ENCODE measurements around the gene ALX4. TPM values are rescaled to one million over a fixed set of nuclear protein-coding genes. Genes with fewer than 3 reads are reported as not detected.

ALX4 gene
- total RNA-seq, 2 experiments from 2014 or later = not detected

DNA sequence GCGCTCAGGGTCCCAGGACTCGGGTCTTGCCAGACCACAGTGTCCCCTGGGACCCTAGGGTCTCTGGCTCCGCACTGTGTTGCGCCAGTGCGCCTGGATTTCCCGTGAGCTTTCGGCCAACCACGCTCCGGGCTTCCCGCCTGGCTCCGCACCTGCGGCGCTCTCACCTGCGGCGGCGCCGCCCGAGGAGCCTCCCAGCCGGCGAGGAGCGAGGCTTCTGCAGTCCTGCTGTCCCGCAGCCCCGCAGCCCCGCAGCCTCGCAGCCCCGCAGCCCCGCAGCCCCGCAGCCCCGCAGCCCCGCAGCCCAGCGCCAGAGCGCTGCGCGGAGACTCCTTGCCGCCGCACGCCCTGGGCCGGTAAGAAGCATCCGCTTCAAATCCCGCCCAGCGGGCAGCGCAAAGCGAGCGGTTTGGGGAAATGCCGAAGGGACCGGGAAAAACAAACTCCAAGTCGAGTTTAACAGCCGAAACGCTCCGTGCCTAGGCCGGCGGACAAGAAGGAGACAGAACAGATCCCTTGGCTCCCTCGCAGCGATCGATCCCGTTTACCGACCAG is 939 bp downstream of the ALX4 start:
- no peaks in the 10 kb centered on the region for H3K79me2 ChIP-seq (ENCODE audit: insufficient read depth, low read depth, low read length)
- H3K4me2 ChIP-seq (ENCODE audit: low read length) = no peak overlapping the region
- ChIA-PET CTCF (ENCODE audit: unreplicated experiment) (no interaction called here), POLR2A (no interaction called here)
- TF ChIP-seq, protein P1, sequence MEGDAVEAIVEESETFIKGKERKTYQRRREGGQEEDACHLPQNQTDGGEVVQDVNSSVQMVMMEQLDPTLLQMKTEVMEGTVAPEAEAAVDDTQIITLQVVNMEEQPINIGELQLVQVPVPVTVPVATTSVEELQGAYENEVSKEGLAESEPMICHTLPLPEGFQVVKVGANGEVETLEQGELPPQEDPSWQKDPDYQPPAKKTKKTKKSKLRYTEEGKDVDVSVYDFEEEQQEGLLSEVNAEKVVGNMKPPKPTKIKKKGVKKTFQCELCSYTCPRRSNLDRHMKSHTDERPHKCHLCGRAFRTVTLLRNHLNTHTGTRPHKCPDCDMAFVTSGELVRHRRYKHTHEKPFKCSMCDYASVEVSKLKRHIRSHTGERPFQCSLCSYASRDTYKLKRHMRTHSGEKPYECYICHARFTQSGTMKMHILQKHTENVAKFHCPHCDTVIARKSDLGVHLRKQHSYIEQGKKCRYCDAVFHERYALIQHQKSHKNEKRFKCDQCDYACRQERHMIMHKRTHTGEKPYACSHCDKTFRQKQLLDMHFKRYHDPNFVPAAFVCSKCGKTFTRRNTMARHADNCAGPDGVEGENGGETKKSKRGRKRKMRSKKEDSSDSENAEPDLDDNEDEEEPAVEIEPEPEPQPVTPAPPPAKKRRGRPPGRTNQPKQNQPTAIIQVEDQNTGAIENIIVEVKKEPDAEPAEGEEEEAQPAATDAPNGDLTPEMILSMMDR (conservative IDR thresholded peaks at IDR 0.05; ENCODE audit: low read length) = no peak
- no peak for TF ChIP-seq EZH2phosphoT487 (IDR thresholded peaks at IDR 0.05; ENCODE audit: borderline replicate concordance, low read depth, low read length)
- intact Hi-C loops (cut with micrococcal nuclease; ENCODE audit: unreplicated experiment) = no loop called here
- no peak overlapping the region for H2AFZ ChIP-seq (ENCODE audit: low read length)
- DNase-seq (ENCODE audit: low spot score) = no peak
- no TSS peak for BruUV-seq (replicated peaks)
- H3K36me3 ChIP-seq (ENCODE audit: insufficient read depth, low read length) = no peaks in the 10 kb centered on the region
- no peak overlapping the region for H3K4me3 ChIP-seq (ENCODE audit: low read depth, low read length, poor library complexity, severe bottlenecking)
- H3K27ac ChIP-seq (ENCODE audit: low read depth, low read length, poor library complexity, severe bottlenecking) = no peak overlapping the region
- no peaks in the 10 kb centered on the region for H3K9me3 ChIP-seq (ENCODE audit: low read length)
- no peaks in the 10 kb centered on the region for H4K20me1 ChIP-seq (ENCODE audit: insufficient read depth, low read length)
- H3K4me1 ChIP-seq (ENCODE audit: insufficient read depth, low read length, poor library complexity, severe bottlenecking) = no peaks in the 10 kb centered on the region
- H3K9me2 ChIP-seq (ENCODE audit: insufficient read depth, low read length) = no peaks in the 10 kb centered on the region

DNA sequence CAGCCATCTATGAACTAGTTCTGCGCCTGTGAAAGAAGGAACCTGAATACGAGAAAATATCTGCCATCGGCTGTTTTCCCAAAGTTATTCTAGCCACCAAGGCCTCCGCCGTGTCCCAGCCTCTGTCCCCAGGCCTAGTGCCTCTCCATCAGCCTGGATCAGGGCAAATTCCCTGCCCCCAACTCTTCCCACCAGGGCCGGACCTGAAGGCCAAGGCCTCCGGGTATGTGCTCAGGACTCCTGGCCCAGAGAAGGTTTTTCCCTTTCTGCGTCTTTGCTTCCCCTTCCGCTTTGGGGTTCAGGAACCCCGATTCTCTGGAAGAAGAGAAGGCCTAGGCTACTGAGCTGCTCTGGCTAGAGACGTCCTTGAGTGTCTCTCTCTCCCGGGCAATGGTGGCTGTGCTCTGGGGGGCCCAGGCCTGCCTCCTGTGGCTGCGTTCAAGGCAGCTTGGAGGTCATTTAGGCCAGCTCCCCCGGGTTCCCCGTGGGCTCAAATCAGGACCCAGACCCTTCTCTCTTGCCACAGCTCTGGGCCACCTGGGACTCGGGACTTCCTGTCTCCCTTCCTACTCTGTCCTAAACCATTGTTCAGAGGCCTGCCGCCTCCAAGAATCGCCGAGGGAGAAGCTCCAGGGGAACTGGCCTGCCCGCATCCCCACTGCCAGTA is 1.6 kb downstream of the ALX4 start:
- TF ChIP-seq, protein P1 (conservative IDR thresholded peaks at IDR 0.05; ENCODE audit: low read length) = no peak
- no peak for TF ChIP-seq EZH2phosphoT487 (IDR thresholded peaks at IDR 0.05; ENCODE audit: borderline replicate concordance, low read depth, low read length)
- ChIA-PET CTCF (ENCODE audit: unreplicated experiment) (no interaction called here), POLR2A (no interaction called here)
- Histone ChIP-seq H3K4me2 (ENCODE audit: low read length) (no peak overlapping the region), H3K36me3 (ENCODE audit: insufficient read depth, low read length) (no peaks in the 10 kb centered on the region), H3K4me1 (ENCODE audit: insufficient read depth, low read length, poor library complexity, severe bottlenecking) (no peaks in the 10 kb centered on the region), H3K9me2 (ENCODE audit: insufficient read depth, low read length) (no peaks in the 10 kb centered on the region), H3K27ac (ENCODE audit: low read depth, low read length, poor library complexity, severe bottlenecking) (no peak overlapping the region), H3K9me3 (ENCODE audit: low read length) (no peaks in the 10 kb centered on the region), H3K4me3 (ENCODE audit: low read depth, low read length, poor library complexity, severe bottlenecking) (no peak overlapping the region), H4K20me1 (ENCODE audit: insufficient read depth, low read length) (no peaks in the 10 kb centered on the region), H3K79me2 (ENCODE audit: insufficient read depth, low read depth, low read length) (no peaks in the 10 kb centered on the region), H2AFZ (ENCODE audit: low read length) (no peak overlapping the region)
- BruUV-seq (replicated peaks) = no TSS peak
- intact Hi-C loops (cut with micrococcal nuclease; ENCODE audit: unreplicated experiment) = no loop called here
- no peak for DNase-seq (ENCODE audit: low spot score)

DNA sequence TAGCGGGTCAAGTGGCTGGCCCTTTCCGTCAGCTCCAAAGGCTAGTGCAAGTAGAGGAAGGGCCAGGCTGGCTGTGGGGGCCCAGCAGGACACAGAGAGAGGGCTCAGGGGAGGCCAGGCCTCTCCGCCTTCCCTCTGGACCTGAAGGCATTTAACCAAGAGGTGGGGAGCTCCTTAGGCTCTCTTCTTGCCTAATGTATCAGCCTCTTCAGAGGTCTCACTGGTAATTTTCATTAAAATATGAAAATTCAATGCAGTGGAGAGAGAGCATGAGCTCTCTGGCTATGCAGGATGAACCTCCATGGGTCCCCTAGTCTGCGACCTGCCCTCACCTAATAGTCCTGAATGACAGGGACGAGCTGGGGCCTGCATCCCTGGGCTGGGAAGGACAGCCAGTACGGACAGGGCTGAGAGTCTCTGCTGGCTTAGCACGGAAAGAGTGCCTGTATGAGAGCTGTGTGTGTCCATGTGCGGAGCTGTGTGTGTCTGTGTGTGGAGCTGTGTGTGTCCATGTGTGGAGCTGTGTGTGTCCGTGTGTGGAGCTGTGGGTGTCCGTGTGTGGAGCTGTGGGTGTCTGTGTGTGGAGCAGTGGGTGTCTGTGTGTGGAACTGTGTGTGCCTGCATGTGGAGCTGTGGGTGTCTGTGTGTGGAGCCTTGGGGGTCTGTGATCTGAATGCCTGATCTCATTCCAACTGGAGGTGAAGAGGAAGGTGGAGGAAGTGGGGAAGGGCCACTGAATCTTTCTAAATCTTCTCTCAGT is 2.4 kb downstream of the ALX4 start:
- H3K27ac ChIP-seq (ENCODE audit: low read depth, low read length, poor library complexity, severe bottlenecking) = no peak overlapping the region
- no peak overlapping the region for H3K4me2 ChIP-seq (ENCODE audit: low read length)
- intact Hi-C loops (cut with micrococcal nuclease; ENCODE audit: unreplicated experiment) = no loop called here
- no peak overlapping the region for H2AFZ ChIP-seq (ENCODE audit: low read length)
- H3K9me3 ChIP-seq (ENCODE audit: low read length) = no peaks in the 10 kb centered on the region
- no peaks in the 10 kb centered on the region for H3K36me3 ChIP-seq (ENCODE audit: insufficient read depth, low read length)
- no peaks in the 10 kb centered on the region for H3K9me2 ChIP-seq (ENCODE audit: insufficient read depth, low read length)
- POLR2A ChIA-PET = no interaction called here
- no peak overlapping the region for H3K4me3 ChIP-seq (ENCODE audit: low read depth, low read length, poor library complexity, severe bottlenecking)
- no peaks in the 10 kb centered on the region for H3K4me1 ChIP-seq (ENCODE audit: insufficient read depth, low read length, poor library complexity, severe bottlenecking)
- no peaks in the 10 kb centered on the region for H4K20me1 ChIP-seq (ENCODE audit: insufficient read depth, low read length)
- no TSS peak for BruUV-seq (replicated peaks)
- TF ChIP-seq EZH2phosphoT487 (IDR thresholded peaks at IDR 0.05; ENCODE audit: borderline replicate concordance, low read depth, low read length) = no peak
- TF ChIP-seq, protein P1 (conservative IDR thresholded peaks at IDR 0.05; ENCODE audit: low read length) = no peak
- no peak for DNase-seq (ENCODE audit: low spot score)
- CTCF ChIA-PET (ENCODE audit: unreplicated experiment) = no interaction called here
- no peaks in the 10 kb centered on the region for H3K79me2 ChIP-seq (ENCODE audit: insufficient read depth, low read depth, low read length)

Measured in OCI-LY7 (cell line).